GM19452 (cell line): ENCODE results near the gene CDC25B.
A peak's percentile ranks its signal among the peaks of the same experiment; 100 is the strongest.

Experiments
- ATAC-seq: cut with Tn5 transposase; IDR thresholded peaks from one replicate; pipeline ENCODE4 v1.9.1; 2021; ENCODE audit not compliant: unreplicated experiment

CDC25B gene

GRCh38 chr20:3795511-3796468, at the start of gene CDC25B:
Gene CDC25B, plus strand, starts transcription at chr20:3796310. Its CDS starts 222 bp downstream, at chr20:3796532.
- peak; percentile 62 for ATAC-seq

GRCh38 chr20:3747471-3747870, 48.6 kb upstream of the CDC25B start:
- no peak for ATAC-seq

- ATAC-seq: no peak
Observed at GRCh38 chr20:3748073-3748472, 48.0 kb upstream of the CDC25B start.

GRCh38 chr20:3749087-3749688, 46.9 kb upstream of the CDC25B start:
- ATAC-seq: no peak

- ATAC-seq: no peak
Observed at GRCh38 chr20:3749689-3750531, 46.2 kb upstream of the CDC25B start.

- no peak for ATAC-seq
Observed at GRCh38 chr20:3751305-3751674, 44.8 kb upstream of the CDC25B start.

- no peak for ATAC-seq
Observed at GRCh38 chr20:3751675-3752385, 44.3 kb upstream of the CDC25B start.

GRCh38 chr20:3752386-3752759, 43.7 kb upstream of the CDC25B start:
- no peak for ATAC-seq

- no peak for ATAC-seq
Observed at GRCh38 chr20:3753098-3753497, 43.0 kb upstream of the CDC25B start.

GRCh38 chr20:3753501-3754275, 42.4 kb upstream of the CDC25B start:
- no peak for ATAC-seq

- ATAC-seq: no peak
Observed at GRCh38 chr20:3754276-3754630, 41.9 kb upstream of the CDC25B start.

- no peak for ATAC-seq
Observed at GRCh38 chr20:3755269-3755668, 40.8 kb upstream of the CDC25B start.

GRCh38 chr20:3755814-3756480, 40.2 kb upstream of the CDC25B start:
- no peak for ATAC-seq

GRCh38 chr20:3757268-3757667, 38.8 kb upstream of the CDC25B start:
- no peak for ATAC-seq

- no peak for ATAC-seq
Observed at GRCh38 chr20:3758566-3758965, 37.5 kb upstream of the CDC25B start.

- ATAC-seq: no peak
Observed at GRCh38 chr20:3759316-3759823, 36.7 kb upstream of the CDC25B start.

GRCh38 chr20:3759884-3760283, 36.2 kb upstream of the CDC25B start:
- no peak for ATAC-seq

GRCh38 chr20:3760655-3761348, 35.3 kb upstream of the CDC25B start:
- no peak for ATAC-seq
